ENCODE results near the gene NOG. TPM values are rescaled to one million over a fixed set of nuclear protein-coding genes. Genes with fewer than 3 reads are reported as not detected.

NOG gene
- total and polyA plus RNA-seq, 2 donors (not counting 3 experiments of a cell fraction or from before 2014, with no cell fraction given): 0.63 to 2.3 TPM

DNA sequence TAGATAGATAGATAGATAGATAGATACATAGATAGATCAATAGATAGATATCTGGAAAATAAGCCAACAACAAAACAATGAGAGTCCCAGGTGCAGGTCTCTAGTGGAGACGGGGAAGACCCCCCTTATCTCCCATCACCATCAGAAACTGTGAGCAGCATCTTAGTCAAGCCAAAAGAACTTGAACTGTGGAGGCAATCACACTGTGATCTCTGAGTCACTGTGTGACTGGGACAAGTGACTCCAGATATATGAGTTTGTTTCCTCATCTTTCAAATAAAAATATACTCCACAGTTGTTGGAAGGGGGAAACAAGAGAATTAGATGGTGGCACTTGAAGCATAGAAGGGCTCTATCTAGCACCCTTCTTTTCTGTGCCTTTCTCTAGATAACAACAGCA lies 42.1 kb downstream of the NOG start:
- H2AFZ ChIP-seq (ENCODE audit: low read depth, low read length): no peak overlapping the region
- BruUV-seq (replicated peaks): no TSS peak
- H4K20me1 ChIP-seq (replicated peaks; ENCODE audit: control insufficient read depth, extremely low read depth, insufficient read depth, low read length): no peaks in the 10 kb centered on the region
- H3K4me3 ChIP-seq (replicated peaks in 1 of 3; ENCODE audit: insufficient read depth in 1 of 3, low read depth in 1 of 3, low read length in 3 of 3): no peak overlapping the region
- no peak for TF ChIP-seq POLR2AphosphoS5 (IDR thresholded peaks at IDR 0.05; ENCODE audit: insufficient read depth, low read depth, low read length)
- TF ChIP-seq, protein P1, sequence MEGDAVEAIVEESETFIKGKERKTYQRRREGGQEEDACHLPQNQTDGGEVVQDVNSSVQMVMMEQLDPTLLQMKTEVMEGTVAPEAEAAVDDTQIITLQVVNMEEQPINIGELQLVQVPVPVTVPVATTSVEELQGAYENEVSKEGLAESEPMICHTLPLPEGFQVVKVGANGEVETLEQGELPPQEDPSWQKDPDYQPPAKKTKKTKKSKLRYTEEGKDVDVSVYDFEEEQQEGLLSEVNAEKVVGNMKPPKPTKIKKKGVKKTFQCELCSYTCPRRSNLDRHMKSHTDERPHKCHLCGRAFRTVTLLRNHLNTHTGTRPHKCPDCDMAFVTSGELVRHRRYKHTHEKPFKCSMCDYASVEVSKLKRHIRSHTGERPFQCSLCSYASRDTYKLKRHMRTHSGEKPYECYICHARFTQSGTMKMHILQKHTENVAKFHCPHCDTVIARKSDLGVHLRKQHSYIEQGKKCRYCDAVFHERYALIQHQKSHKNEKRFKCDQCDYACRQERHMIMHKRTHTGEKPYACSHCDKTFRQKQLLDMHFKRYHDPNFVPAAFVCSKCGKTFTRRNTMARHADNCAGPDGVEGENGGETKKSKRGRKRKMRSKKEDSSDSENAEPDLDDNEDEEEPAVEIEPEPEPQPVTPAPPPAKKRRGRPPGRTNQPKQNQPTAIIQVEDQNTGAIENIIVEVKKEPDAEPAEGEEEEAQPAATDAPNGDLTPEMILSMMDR (IDR thresholded peaks at IDR 0.05; ENCODE audit: extremely low read depth in 1 of 2, insufficient read depth in 1 of 2, low read depth in 1 of 2, low read length in 2 of 2): no peak
- TF ChIP-seq POLR2A (IDR thresholded peaks at IDR 0.05; ENCODE audit: low read depth, low read length): no peak
- TF ChIP-seq GATA2 (IDR thresholded peaks at IDR 0.05; ENCODE audit: insufficient read depth, insufficient read length, low read depth, low read length): no peak
- no peak for TF ChIP-seq JUN (IDR thresholded peaks at IDR 0.05; ENCODE audit: borderline replicate concordance, insufficient read depth, insufficient read length, low read depth)
- no peak for TF ChIP-seq FOS (IDR thresholded peaks at IDR 0.05; ENCODE audit: borderline replicate concordance, insufficient read depth, low read length)
- no peak for TF ChIP-seq MAX (IDR thresholded peaks at IDR 0.05; ENCODE audit: insufficient read depth, insufficient read length)
- no peak for TF ChIP-seq MYC (IDR thresholded peaks at IDR 0.05; ENCODE audit: low read depth, low read length)
- TF ChIP-seq EZH2 (IDR thresholded peaks at IDR 0.05; ENCODE audit: borderline replicate concordance, low read depth, low read length, severe bottlenecking): no peak
- ChIA-PET CTCF (interaction anchor here (1.5 kb wide), 1 partner anchor 8 kb away, joined by 4 read pairs; no protein-coding TSS in a partner anchor), POLR2A (no interaction called here)
- no peak overlapping the region for H3K4me2 ChIP-seq (ENCODE audit: insufficient read depth, low read length)
- H3K79me2 ChIP-seq (ENCODE audit: control insufficient read depth, insufficient read depth, low read length): no peaks in the 10 kb centered on the region
- H3K36me3 ChIP-seq (ENCODE audit: control insufficient read depth in 2 of 2, extremely low read depth in 1 of 2, insufficient read depth in 2 of 2, low read length in 2 of 2): no peaks in the 10 kb centered on the region
- FAIRE-seq (no peak), DNase-seq (ENCODE audit: low read depth, low spot score) (no peak)
- H3K9me1 ChIP-seq (replicated peaks; ENCODE audit: control insufficient read depth, extremely low read depth, insufficient read depth, low read length): no peaks in the 10 kb centered on the region
- no peaks in the 10 kb centered on the region for H3K4me1 ChIP-seq (ENCODE audit: control insufficient read depth, extremely low read depth, insufficient read depth, low read length)
- intact Hi-C loops (cut with micrococcal nuclease): no loop called here
- no peak overlapping the region for H3K9ac ChIP-seq (replicated peaks; ENCODE audit: extremely low read depth, insufficient read depth, low read length)
- H3K27me3 ChIP-seq (ENCODE audit: control insufficient read depth in 2 of 2, insufficient read depth in 2 of 2, low read length in 2 of 2): no peaks in the 10 kb centered on the region
- no peaks in the 10 kb centered on the region for H3K9me3 ChIP-seq (replicated peaks; ENCODE audit: control insufficient read depth, insufficient read depth, low read length)
- no peak overlapping the region for H3K27ac ChIP-seq (ENCODE audit: insufficient read depth, low read depth, low read length)
- dilution Hi-C loops (cut with MboI; ENCODE audit: extremely low pct_ligation_motif_present, low sequenced_read_pairs): no loop called here

Data from endothelial cell of umbilical vein (primary cell).